ENCODE measurements around the gene GSTA5.
"Not testable (repeated sequence)": the region's sequence is repeated elsewhere in the genome, so short reads cannot be mapped to it uniquely, and the experiment has no call there.

Gene GSTA5

GRCh38 chr6:52788478-52788877, 52.1 kb downstream of the GSTA5 start:
- DNase-seq (ENCODE audit: low spot score), result no peak

GRCh38 chr6:52787917-52788316, 52.7 kb downstream of the GSTA5 start:
- no peak for DNase-seq (ENCODE audit: low spot score)

- DNase-seq (ENCODE audit: low spot score), result no peak
Measured at GRCh38 chr6:52786249-52786956, 54.2 kb downstream of the GSTA5 start.

- not testable (repeated sequence) for DNase-seq (ENCODE audit: low spot score)
Measured at GRCh38 chr6:52782696-52783274, 57.8 kb downstream of the GSTA5 start.

- not testable (repeated sequence) for DNase-seq (ENCODE audit: low spot score)
Measured at GRCh38 chr6:52782209-52782608, 58.4 kb downstream of the GSTA5 start.
